ENCODE data around the gene DCST1. TPM values are rescaled to one million over a fixed set of nuclear protein-coding genes. Genes with fewer than 3 reads are reported as not detected.

Gene DCST1
- total RNA-seq, 4 donors from 2014 or later: 0.21 to 3.5 (median 0.90) TPM; not detected in 1

DNA sequence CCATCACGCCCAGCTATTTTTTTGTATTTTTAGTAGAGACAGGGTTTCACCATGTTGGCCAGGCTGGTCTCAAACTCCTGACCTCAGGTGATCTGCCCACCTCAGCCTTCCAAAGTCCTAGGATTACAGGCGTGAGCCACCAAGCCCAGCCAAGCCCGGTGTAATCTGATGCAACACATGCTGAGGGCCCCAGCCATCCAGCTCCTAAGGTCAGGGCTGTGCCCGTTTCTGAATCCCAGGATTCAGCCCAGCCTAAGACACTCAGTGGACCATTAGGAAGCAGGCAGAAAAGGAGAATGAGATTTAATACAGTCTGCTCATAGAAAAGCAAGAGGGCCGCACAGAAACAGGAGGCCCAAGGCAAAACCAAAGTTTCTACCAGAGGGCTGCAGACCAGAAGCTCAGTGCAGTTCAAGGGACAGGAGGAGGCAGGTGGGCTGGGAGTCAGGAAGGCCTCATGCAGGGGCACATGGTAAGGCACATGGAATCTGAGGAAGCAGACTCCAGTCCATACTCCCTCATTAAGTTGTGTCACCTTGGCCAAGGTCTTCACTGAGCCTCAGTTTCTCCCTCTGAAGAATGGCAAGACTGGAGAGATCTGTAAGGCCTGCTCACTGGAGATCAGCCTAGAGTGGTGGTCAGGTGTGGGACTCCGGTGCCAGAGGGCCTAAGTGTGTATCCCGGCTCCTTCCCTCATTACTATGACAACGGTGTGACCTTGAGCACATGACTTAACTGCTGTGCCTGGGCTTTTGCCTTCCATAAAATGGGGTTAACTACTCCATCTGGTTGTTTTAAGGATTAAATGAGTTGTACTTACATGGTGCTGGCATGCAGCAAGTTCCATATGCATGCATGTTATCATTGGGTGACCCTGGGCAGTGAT is 15.1 kb downstream of the DCST1 start:
- H3K36me3 ChIP-seq: peaks cover 0 to 2% (median 0%) of the 10 kb centered on the region in 3 donors
- WGBS, 2 donors: 82 to 85% methylated on average over 8 of the region's 8 CpGs
- peaks cover 0 to 43% (median 20%) of the 10 kb centered on the region in 4 donors for H3K4me1 ChIP-seq
- no peak overlapping the region for H3K27ac ChIP-seq
- no peak overlapping the region for H3K4me3 ChIP-seq
- TF ChIP-seq POLR2A (IDR thresholded peaks at IDR 0.05) (no peak), EP300 (IDR thresholded peaks at IDR 0.05) (no peak)
- TF ChIP-seq, protein P1, sequence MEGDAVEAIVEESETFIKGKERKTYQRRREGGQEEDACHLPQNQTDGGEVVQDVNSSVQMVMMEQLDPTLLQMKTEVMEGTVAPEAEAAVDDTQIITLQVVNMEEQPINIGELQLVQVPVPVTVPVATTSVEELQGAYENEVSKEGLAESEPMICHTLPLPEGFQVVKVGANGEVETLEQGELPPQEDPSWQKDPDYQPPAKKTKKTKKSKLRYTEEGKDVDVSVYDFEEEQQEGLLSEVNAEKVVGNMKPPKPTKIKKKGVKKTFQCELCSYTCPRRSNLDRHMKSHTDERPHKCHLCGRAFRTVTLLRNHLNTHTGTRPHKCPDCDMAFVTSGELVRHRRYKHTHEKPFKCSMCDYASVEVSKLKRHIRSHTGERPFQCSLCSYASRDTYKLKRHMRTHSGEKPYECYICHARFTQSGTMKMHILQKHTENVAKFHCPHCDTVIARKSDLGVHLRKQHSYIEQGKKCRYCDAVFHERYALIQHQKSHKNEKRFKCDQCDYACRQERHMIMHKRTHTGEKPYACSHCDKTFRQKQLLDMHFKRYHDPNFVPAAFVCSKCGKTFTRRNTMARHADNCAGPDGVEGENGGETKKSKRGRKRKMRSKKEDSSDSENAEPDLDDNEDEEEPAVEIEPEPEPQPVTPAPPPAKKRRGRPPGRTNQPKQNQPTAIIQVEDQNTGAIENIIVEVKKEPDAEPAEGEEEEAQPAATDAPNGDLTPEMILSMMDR (IDR thresholded peaks at IDR 0.05): no peak
- H3K27me3 ChIP-seq: no peaks in the 10 kb centered on the region
- H3K9me3 ChIP-seq: no peaks in the 10 kb centered on the region
- DNase-seq (ENCODE audit: low spot score in 2 of 2): no peak

DNA sequence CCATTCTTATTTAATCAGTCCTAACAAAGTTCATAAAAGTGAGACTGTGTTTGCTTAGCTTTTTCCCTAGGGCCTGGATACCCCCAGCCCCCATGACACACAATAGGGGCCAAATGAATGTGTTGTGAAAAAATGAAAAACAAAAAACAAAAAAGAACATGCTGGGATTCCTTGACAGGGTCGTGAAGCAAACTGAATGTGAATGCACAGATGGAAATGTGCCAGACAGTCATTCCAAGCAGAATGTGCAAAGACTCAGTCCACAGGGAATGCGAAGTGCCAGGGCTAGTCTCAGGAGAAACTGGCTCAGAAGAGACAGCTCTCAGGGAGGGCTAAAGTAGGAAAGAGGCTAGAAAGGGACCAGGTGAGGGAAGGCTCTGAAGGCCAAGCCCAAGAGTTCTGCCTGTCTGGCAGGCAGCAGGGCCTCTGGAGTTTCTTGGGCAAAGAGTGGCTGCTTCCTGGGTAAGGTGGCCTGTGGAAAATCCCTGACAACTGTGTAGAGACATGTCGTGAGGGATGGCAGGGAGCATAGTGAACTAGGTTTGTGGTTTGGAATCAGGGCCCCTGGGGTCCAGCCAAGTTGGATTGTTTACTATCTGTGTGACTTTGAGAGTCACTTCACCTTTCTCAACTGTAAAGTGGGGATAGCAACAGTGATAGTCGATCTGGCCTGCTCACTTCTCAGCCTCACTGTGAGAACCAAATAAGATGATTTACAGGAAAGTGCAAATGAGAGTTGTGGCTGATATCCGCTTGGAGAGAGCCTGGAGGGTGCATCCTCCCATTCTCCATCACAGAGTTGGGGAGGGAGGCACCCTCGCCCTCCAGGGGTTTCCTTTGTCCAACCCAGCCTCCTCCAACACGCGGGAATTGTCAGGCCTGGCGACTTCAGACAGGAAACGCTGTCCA is 16.3 kb downstream of the DCST1 start:
- WGBS, 2 donors: 13 to 20% methylated on average over 10 of the region's 10 CpGs
- TF ChIP-seq, protein P1 (IDR thresholded peaks at IDR 0.05): no peak
- TF ChIP-seq POLR2A (IDR thresholded peaks at IDR 0.05): no peak
- no peak for TF ChIP-seq EP300 (IDR thresholded peaks at IDR 0.05)

DNA sequence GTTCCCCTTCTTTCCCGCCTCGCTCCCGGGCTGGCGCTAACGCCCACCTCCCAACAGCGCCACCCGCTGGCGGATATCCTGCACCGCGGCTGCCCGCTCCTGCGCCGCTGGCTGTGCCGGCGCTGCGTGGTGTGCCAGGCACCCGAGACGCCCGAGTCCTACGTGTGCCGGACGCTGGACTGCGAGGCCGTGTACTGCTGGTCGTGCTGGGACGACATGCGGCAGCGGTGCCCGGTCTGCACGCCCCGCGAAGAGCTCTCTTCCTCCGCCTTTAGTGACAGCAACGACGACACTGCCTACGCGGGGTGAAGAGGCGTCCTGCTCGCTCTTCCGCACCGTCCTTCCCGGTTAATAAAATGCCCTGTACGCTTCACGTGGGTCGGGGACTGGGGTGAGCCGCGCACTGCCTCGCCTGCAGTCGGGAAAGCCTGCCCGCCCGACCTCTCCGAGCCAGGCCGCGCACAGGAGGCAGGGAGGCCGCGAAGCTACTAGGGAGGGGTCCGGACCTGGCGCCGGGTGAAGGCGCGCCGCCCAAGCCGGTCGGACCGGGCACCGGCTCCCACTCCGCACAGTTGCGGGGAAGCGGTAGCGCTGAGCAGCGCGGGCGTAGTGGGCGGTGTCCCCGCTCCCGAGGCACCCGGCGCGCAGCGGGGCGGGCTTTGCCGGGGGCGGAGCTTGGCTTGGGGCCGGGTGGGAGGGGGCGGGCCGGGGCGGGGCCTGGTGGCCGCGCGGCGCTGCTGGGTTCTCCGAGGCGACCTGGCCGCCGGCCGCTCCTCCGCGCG is 17.1 kb downstream of the DCST1 start, which contains the start of gene ADAM15:
ADAM15 (plus strand) TSS at position 757 of the 782 bp plus-strand sequence. CDS start 71 bp downstream, outside the sequence.
- peaks cover 0 to 29% (median 20%) of the 10 kb centered on the region in 4 donors for H3K4me1 ChIP-seq
- H3K36me3 ChIP-seq: peaks cover 1 to 22% (median 3%) of the 10 kb centered on the region in 3 donors
- TF ChIP-seq POLR2A (IDR thresholded peaks at IDR 0.05): peak; percentile 20 to 42
- peak in 1 of 2 donors; percentile 55 for TF ChIP-seq EP300 (IDR thresholded peaks at IDR 0.05)
- TF ChIP-seq, protein P1 (IDR thresholded peaks at IDR 0.05): peak; percentile 85 to 97 (median 94)
- WGBS, 2 donors: 0% methylated on average over 3 to 65 of the region's 99 CpGs
- H3K27ac ChIP-seq: peak within 1 kb of the TSS; percentile 71 to 94 (median 92)
- H3K27me3 ChIP-seq: no peaks in the 10 kb centered on the region
- DNase-seq (ENCODE audit: low spot score in 2 of 2): peak; percentile 70 to 72
- H3K9me3 ChIP-seq: no peaks in the 10 kb centered on the region
- H3K4me3 ChIP-seq: peak within 1 kb of the TSS; percentile 70 to 89 (median 82)

More for the DNA sequence above, 16.3 kb downstream of the DCST1 start:
- DNase-seq (ENCODE audit: low spot score in 2 of 2): no peak
- Histone ChIP-seq H3K27ac (peak overlapping the region; percentile 71 to 94 (median 88)), H3K9me3 (no peaks in the 10 kb centered on the region), H3K4me1 (peaks cover 0 to 37% (median 20%) of the 10 kb centered on the region in 4 donors), H3K36me3 (peaks cover 0 to 14% (median 0%) of the 10 kb centered on the region in 3 donors), H3K27me3 (no peaks in the 10 kb centered on the region), H3K4me3 (peak overlapping the region; percentile 70 to 88 (median 80))

DNA sequence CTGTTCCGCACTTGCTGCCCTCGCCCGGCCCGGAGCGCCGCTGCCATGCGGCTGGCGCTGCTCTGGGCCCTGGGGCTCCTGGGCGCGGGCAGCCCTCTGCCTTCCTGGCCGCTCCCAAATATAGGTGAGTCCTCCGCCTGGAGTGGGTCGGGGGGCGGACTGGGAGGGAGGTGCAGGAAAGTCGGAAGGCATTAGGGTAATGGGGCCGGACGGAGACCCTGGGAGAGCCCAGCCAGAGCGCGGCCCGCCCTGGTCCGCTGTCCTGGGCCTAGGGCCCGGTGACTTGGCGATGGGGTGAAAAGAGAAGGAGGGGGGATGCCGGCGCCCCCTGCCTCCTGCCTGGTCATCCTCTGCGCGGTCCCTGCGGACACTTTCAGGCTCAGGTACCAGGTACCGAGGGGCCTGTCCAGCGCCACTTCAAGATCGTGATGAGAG is 17.7 kb downstream of the DCST1 start:
- H3K36me3 ChIP-seq: peaks cover 4 to 28% (median 6%) of the 10 kb centered on the region in 3 donors
- H3K4me1 ChIP-seq: peaks cover 0 to 28% (median 20%) of the 10 kb centered on the region in 4 donors
- peak overlapping the region; percentile 71 to 94 (median 92) for H3K27ac ChIP-seq
- no peaks in the 10 kb centered on the region for H3K27me3 ChIP-seq
- H3K4me3 ChIP-seq: peak overlapping the region; percentile 70 to 89 (median 82)
- no peaks in the 10 kb centered on the region for H3K9me3 ChIP-seq
- WGBS, 2 donors: 0 to 1% methylated on average over 17 to 20 of the region's 31 CpGs
- peak in 1 of 2 donors; percentile 55 for TF ChIP-seq POLR2A (IDR thresholded peaks at IDR 0.05)
- TF ChIP-seq, protein P1 (IDR thresholded peaks at IDR 0.05): no peak
- peak in 1 of 2 donors; percentile 16 for TF ChIP-seq EP300 (IDR thresholded peaks at IDR 0.05)
- DNase-seq (ENCODE audit: low spot score in 2 of 2): no peak

Data from tibial nerve (tissue), 4 donors.